ENCODE results near the gene PRKG2. TPM values are rescaled to one million over a fixed set of nuclear protein-coding genes. Genes with fewer than 3 reads are reported as not detected.

The PRKG2 gene
- total RNA-seq, 2 donors from 2014 or later = 0.86 to 2.2 TPM

DNA sequence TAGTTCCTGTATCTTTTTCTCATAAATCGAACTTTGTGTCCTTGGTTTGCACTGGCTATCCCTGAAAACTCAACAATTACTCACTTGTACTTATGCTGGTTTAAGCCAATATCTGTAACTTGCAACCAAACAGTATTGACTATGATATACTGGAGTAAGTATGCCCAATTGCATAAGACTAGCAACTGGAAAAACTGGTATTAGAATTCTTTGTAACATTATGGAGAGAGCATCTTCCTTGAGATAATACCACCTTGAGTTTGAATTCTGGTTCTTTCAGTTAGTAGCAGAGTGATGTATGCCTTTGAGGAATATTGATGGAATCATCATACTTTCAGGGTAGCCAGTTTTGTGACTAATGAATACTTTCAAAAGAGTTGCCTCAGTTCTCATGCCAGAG is 156.4 kb downstream of the PRKG2 start:
- intact Hi-C loops (cut with DNase I) = no loop called here
- DNase-seq (ENCODE audit: low spot score) = no peak

- DNase-seq (ENCODE audit: low spot score) = no peak
- intact Hi-C loops (cut with DNase I) = no loop called here
Observed at GRCh38 chr4:81052119-81053068, 162.6 kb downstream of the PRKG2 start.

DNA sequence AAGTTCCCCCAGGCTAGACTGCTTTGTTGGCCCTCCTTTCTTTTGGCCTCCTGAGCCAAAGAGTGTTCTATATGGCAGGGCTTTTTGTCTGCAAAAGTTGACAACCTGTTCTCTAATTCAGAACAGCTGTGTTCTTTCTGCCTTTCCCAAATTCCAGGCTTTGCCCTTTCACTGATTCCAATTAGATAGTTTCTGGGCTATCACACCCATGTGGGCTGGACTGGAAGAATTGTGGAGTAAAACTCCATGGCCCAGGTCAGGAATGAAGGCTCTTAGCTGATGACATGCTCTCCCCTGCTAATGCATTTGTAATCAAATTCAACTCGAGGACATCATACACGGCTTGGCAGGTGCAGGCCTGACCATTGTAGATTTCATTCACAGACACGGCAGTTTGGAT is 165.1 kb downstream of the PRKG2 start:
- intact Hi-C loops (cut with DNase I) = no loop called here
- DNase-seq (ENCODE audit: low spot score) = no peak

GRCh38 chr4:81049330-81049729 is 165.7 kb downstream of the PRKG2 start:
- DNase-seq (ENCODE audit: low spot score) = no peak
- intact Hi-C loops (cut with DNase I) = no loop called here

DNA sequence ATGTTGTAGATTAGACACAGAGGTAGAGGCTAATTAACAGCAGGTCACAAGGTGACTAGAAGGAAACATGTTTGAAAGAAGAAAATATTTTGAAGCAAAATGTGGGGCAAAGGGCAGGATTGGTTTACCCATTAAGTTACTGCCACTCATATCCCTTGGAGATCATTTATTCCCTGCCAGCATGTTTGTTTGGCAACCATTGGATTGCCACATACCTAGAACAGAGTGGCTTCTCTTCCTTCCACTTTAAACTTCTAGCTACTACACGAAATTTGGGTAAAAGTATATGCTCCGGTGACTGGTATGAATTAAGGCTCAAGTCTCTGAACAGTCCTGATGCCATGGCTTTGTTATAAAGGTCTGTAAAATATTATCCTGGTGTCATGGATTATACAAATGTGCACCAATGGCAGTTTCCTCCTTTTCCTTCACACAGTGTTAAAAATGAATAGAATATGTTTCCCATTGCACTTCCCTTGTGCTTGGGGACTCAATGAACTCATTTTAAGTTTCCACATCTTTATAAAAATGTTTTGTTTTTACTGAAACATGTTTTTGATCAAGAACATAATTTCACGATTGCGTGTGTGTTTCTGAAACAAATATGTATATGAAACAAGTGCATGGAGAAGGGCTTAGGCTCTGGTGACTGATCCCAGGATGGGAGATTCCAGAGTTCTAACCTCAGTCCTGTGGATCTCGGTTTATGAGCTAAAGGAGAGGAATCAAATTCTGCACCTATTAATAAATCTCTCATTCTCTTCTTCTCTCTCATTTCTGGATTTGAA is 172.2 kb downstream of the PRKG2 start:
- no peak for DNase-seq (ENCODE audit: low spot score)
- intact Hi-C loops (cut with DNase I) = no loop called here

DNA sequence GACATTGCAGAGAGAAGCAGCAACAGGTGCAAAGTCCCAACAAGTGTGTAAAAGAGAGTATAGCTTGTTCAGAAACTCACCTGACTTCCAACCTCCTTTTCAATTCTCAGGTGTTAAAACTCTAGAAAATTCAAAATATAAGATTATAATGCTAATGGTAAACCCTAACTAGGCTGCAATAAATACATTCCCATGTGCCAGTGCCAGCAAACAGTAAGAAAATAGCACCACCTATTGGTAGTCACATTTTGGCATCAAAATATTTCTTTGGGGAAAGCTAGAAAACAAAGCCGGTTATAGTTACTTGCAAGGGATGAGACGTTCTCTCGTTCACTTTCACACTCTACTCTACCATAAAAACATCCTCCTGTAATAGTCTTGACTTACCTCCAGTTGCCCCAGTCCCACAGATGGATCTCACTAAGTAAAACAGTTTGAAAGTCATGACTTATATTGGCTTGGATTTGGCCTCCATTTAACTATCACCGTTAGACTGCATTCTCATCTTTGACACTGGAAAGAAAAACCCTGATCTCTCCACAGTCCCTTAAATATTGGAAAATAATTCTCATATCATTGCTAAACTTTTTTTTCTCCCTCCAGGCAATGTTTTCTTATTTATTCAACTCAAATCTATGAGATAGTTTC is 174.9 kb downstream of the PRKG2 start:
- intact Hi-C loops (cut with DNase I) = no loop called here
- no peak for DNase-seq (ENCODE audit: low spot score)

GRCh38 chr4:81039351-81039972 is 175.6 kb downstream of the PRKG2 start:
- no peak for DNase-seq (ENCODE audit: low spot score)

GRCh38 chr4:81038636-81039350 is 176.2 kb downstream of the PRKG2 start:
- intact Hi-C loops (cut with DNase I) = no loop called here
- no peak for DNase-seq (ENCODE audit: low spot score)

More at GRCh38 chr4:81039351-81039972, 175.6 kb downstream of the PRKG2 start:
- intact Hi-C loops (cut with DNase I) = no loop called here

Other genes with a start within 250 kb of the PRKG2 start
- under 1 TPM; 0.29 to 0.88 TPM for gene BMP3, start 184.5 kb downstream of the PRKG2 start, total RNA-seq

All from posterior vena cava (tissue), 2 donors.